ENCODE results near the gene MAP2K2.

DNA sequence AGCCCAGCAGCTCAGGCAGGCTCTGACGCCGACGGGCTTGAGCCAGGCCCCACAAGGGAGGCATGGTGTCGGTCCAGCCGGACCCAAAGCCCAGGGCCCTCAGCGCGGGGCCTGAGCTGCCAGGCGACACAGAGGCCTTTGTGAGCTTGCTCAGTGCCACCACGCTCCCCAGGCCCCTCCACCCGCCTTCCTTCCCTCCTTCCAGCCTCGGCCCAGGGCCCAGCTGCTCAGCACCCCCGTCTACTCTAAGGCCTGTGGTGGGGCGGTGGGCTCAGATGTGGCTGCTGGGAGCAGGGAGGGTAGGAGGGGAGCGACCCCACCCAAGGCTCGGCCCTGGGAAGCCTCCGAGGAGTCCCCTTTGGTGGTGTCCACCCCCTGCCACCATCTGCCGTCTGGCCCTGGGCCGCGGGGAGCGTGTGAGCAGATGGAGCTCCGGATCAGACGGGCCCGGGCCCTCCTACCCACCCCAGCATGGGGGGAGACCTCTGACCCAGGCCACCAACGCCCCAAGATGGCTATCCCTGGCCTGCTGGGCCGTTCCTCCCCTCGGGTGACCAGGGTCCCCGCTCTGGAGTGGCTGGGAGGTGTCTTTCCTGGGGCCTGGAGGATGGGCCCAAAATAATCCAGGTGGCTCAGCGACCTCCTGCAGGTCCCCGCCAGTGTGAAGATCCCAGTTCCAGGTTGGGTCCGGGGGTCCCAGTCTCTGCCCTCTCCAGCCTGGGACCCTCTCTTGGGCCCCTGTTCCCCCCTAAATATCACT lies 65.0 kb downstream of the MAP2K2 start:
- TF ChIP-seq POLR2AphosphoS5 (IDR thresholded peaks at IDR 0.05) (peak in 2 of 3 donors; percentile 5 to 9), POLR2A (IDR thresholded peaks at IDR 0.05) (no peak), CTCF (IDR thresholded peaks at IDR 0.05 in 8 of 11, conservative IDR thresholded peaks at IDR 0.05 in 3 of 11) (peak in 1 of 11 experiments; percentile 8)
